ENCODE measurements around the gene ZNF132.

DNA sequence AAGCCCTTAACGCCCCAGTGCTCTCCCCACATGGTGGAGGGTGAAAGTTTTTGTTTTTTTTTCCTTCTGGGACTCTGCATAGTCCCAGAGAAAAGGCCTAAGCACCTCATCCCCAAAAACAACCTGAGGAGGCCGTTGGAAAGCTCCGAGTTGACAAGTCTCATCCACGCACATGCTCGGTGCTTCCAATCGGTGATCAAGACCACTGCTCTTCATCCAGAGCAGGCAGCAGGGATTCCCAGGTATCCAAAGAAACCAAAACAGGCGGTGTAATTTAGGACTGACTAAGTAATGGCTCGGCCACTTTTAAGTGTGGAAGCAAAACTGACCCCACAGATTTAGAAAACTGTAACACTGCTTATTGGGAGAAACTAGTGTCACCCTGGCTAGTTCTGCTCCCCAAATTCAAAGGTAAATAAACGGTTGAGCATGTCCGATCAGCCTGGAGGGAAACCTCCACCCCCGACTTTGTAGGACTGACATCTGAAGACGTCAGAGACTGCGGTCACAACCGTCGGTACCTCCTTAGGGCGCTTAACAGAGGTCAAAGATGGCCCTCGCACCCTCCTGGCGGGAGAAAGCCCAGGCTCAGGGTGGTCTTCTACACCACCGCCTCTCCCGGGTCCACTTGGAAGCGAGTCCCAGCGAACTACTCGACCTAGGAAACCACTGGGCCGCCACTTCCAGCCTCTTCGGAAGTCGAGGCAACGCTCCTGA, 35.2 kb upstream of the ZNF132 start:
- TF ChIP-seq SUZ12 (IDR thresholded peaks at IDR 0.05; ENCODE audit: extremely low read depth, insufficient read depth, insufficient read length) (no peak), YY1 (IDR thresholded peaks at IDR 0.05; ENCODE audit: insufficient read depth, insufficient read length) (no peak)
